HFFc6 (cell line): Measurements from ENCODE around the gene HOXA2. TPM values are rescaled to one million over a fixed set of nuclear protein-coding genes. Genes with fewer than 3 reads are reported as not detected.
A peak's percentile ranks its signal among the peaks of the same experiment; 100 is the strongest.

ENCODE experiments used
- DNase-seq: peaks from one replicate; pipeline ENCODE4 v3.0.0-alpha.2; 2018
- H3K27ac Mint-ChIP-seq: 2 replicates; pipeline ENCODE4 v1.8.0; 2020; ENCODE audit warnings: mild to moderate bottlenecking, mixed read lengths
- H3K27me3 Mint-ChIP-seq: 2 replicates; pipeline ENCODE4 v1.8.0; 2021; ENCODE audit warnings: mild to moderate bottlenecking, moderate library complexity, mixed read lengths; ENCODE audit not compliant: insufficient read depth
- H3K36me3 Mint-ChIP-seq: 2 replicates; pipeline ENCODE4 v1.8.0; 2021; ENCODE audit warnings: low read depth, mixed read lengths
- H3K4me1 Mint-ChIP-seq: 2 replicates; pipeline ENCODE4 v1.8.0; 2020; ENCODE audit warnings: low read depth, mixed read lengths
- H3K4me3 Mint-ChIP-seq: 2 replicates; pipeline ENCODE4 v1.8.0; 2020; ENCODE audit warnings: mild to moderate bottlenecking, moderate library complexity, mixed read lengths
- H3K9me3 Mint-ChIP-seq: 2 replicates; pipeline ENCODE4 v1.8.0; 2020; ENCODE audit warnings: mild to moderate bottlenecking, mixed read lengths
- CTCF ChIP-seq: fragments of 200-600 bp; sonication (generic); IDR thresholded peaks from 2 replicates; pipeline ENCODE4 v1.5.0; 2021; ENCODE audit warnings: antibody characterized with exemption, mild to moderate bottlenecking
- total RNA-seq, 6 experiments: library from RNA; stranded (reverse); fragmentation: NEBNext Ultra II Directional; extraction: Animal tissue kit (Norgen Biotek cat#: 25700); gene quantifications; 2 replicates in 1 of 6; 3 replicates in 5 of 6; pipeline ENCODE4 v1.2.3, GENCODE V29; 2021

The HOXA2 gene
- total RNA-seq, 6 experiments from 2014 or later = 0.10 to 0.17 (median 0.14) TPM; not detected in 3

GRCh38 chr7:27107391-27108381 lies 5.2 kb upstream of the HOXA2 start:
- no peak overlapping the region for H3K4me3 Mint-ChIP-seq
- H3K9me3 Mint-ChIP-seq = no peaks in the 10 kb centered on the region
- TF ChIP-seq CTCF = no peak
- peaks cover 42% of the 10 kb centered on the region for H3K4me1 Mint-ChIP-seq
- DNase-seq = no peak
- no peak overlapping the region for H3K27ac Mint-ChIP-seq
- H3K36me3 Mint-ChIP-seq = peaks cover 14% of the 10 kb centered on the region
- H3K27me3 Mint-ChIP-seq = peaks cover 31% of the 10 kb centered on the region

GRCh38 chr7:27106901-27107240 lies 4.4 kb upstream of the HOXA2 start:
- TF ChIP-seq CTCF = no peak
- Mint-ChIP-seq H3K36me3 (peaks cover 14% of the 10 kb centered on the region), H3K27me3 (peaks cover 37% of the 10 kb centered on the region), H3K9me3 (no peaks in the 10 kb centered on the region), H3K4me3 (peak overlapping the region; percentile 24; the same call in 1 of the 2 replicates), H3K4me1 (peaks cover 43% of the 10 kb centered on the region), H3K27ac (no peak overlapping the region)
- no peak for DNase-seq

- no peak for DNase-seq
Observed at GRCh38 chr7:27106181-27106900, 3.9 kb upstream of the HOXA2 start.

GRCh38 chr7:27105301-27106031 lies 3.0 kb upstream of the HOXA2 start:
- Mint-ChIP-seq H3K36me3 (peaks cover 27% of the 10 kb centered on the region), H3K27ac (no peak overlapping the region), H3K9me3 (no peaks in the 10 kb centered on the region), H3K4me3 (no peak overlapping the region), H3K4me1 (peaks cover 29% of the 10 kb centered on the region), H3K27me3 (peaks cover 44% of the 10 kb centered on the region)
- TF ChIP-seq CTCF = no peak
- DNase-seq = no peak

More at GRCh38 chr7:27106181-27106900, 3.9 kb upstream of the HOXA2 start:
- Mint-ChIP-seq H3K4me3 (peak overlapping the region; percentile 43; the same call in 1 of the 2 replicates), H3K9me3 (no peaks in the 10 kb centered on the region), H3K27me3 (peaks cover 42% of the 10 kb centered on the region), H3K4me1 (peaks cover 38% of the 10 kb centered on the region), H3K27ac (no peak overlapping the region), H3K36me3 (peaks cover 19% of the 10 kb centered on the region)
- no peak for TF ChIP-seq CTCF

GRCh38 chr7:27104341-27105058 lies 2.0 kb upstream of the HOXA2 start:
- H3K4me1 Mint-ChIP-seq = peaks cover 29% of the 10 kb centered on the region
- H3K27me3 Mint-ChIP-seq = peaks cover 44% of the 10 kb centered on the region
- no peak for TF ChIP-seq CTCF
- H3K9me3 Mint-ChIP-seq = no peaks in the 10 kb centered on the region
- peaks cover 37% of the 10 kb centered on the region for H3K36me3 Mint-ChIP-seq
- DNase-seq = no peak
- H3K4me3 Mint-ChIP-seq = no peak overlapping the region
- H3K27ac Mint-ChIP-seq = no peak overlapping the region
